SK-N-SH treated with all-trans-retinoic acid at 6 μM for 48 hours (cell line): ENCODE data around the gene CHST14.

ENCODE experiments used
- ATAC-seq: fragments of 200-7000 bp; cut with Tn5 transposase; 3 replicates; pipeline ENCODE4 v1.9.1; 2020; ENCODE audit warnings: mild to moderate bottlenecking, moderate library complexity
- ARNTL ChIP-seq: fragments of 450-650 bp; formaldehyde crosslinking; IDR thresholded peaks from 2 replicates; pipeline ENCODE4 v1.5.0; 2020; ENCODE audit warnings: low read depth, mild to moderate bottlenecking, moderate library complexity, borderline replicate concordance
- BACH2 ChIP-seq: fragments of 250-450 bp; sonication (Bioruptor Pico); IDR thresholded peaks from 2 replicates; pipeline ENCODE4 v1.9.0; 2021; ENCODE audit warnings: mild to moderate bottlenecking, borderline replicate concordance
- CREB5 ChIP-seq: fragments of 250-450 bp; sonication (Bioruptor Pico); IDR thresholded peaks from 2 replicates; pipeline ENCODE4 v1.5.1; 2020; ENCODE audit warnings: low read depth, mild to moderate bottlenecking, moderate library complexity
- CSDC2 ChIP-seq: fragments of 250-450 bp; sonication (Bioruptor Pico); IDR thresholded peaks from 2 replicates; pipeline ENCODE4 v1.5.0; 2020; ENCODE audit warnings: mild to moderate bottlenecking, moderate library complexity
- CSRNP3 ChIP-seq: fragments of 250-450 bp; sonication (Bioruptor Pico); IDR thresholded peaks from 2 replicates; pipeline ENCODE4 v1.5.1; 2021; ENCODE audit warnings: mild to moderate bottlenecking, moderate library complexity
- ESRRG ChIP-seq: fragments of 250-450 bp; sonication (Bioruptor Pico); IDR thresholded peaks from 2 replicates; pipeline ENCODE4 v1.6.1; 2021; ENCODE audit warnings: mild to moderate bottlenecking
- GLIS3 ChIP-seq: fragments of 250-450 bp; sonication (Bioruptor Pico); IDR thresholded peaks from 2 replicates; pipeline ENCODE4 v1.5.0; 2020; ENCODE audit warnings: mild to moderate bottlenecking, moderate library complexity
- ISL1 ChIP-seq: fragments of 250-450 bp; sonication (Bioruptor Pico); IDR thresholded peaks from 2 replicates; pipeline ENCODE4 v2.1.2; 2022; ENCODE audit warnings: mild to moderate bottlenecking, moderate library complexity
- OSR1 ChIP-seq: fragments of 250-450 bp; sonication (Bioruptor Pico); IDR thresholded peaks from 2 replicates; pipeline ENCODE4 v1.8.0; 2022; ENCODE audit warnings: moderate library complexity, mild to moderate bottlenecking, inconsistent platforms
- PATZ1 ChIP-seq: fragments of 250-450 bp; sonication (Bioruptor Pico); IDR thresholded peaks from 2 replicates; pipeline ENCODE4 v1.8.0; 2020; ENCODE audit warnings: mild to moderate bottlenecking, moderate library complexity, borderline replicate concordance
- PPARA ChIP-seq: fragments of 250-450 bp; sonication (Bioruptor Pico); IDR thresholded peaks from 2 replicates; pipeline ENCODE4 v1.5.0; 2020; ENCODE audit warnings: mild to moderate bottlenecking, borderline replicate concordance
- RARB ChIP-seq: fragments of 250-450 bp; sonication (Bioruptor Pico); IDR thresholded peaks from 2 replicates; pipeline ENCODE4 v1.8.0; 2021; ENCODE audit warnings: mild to moderate bottlenecking, moderate library complexity
- TCF4 ChIP-seq: fragments of 250-450 bp; sonication (Bioruptor Pico); IDR thresholded peaks from 2 replicates; pipeline ENCODE4 v1.8.0; 2021; ENCODE audit warnings: mild to moderate bottlenecking, moderate library complexity, borderline replicate concordance
- TOX ChIP-seq: fragments of 250-450 bp; sonication (Bioruptor Pico); IDR thresholded peaks from 2 replicates; pipeline ENCODE4 v1.8.0; 2021; ENCODE audit warnings: mild to moderate bottlenecking, moderate library complexity, borderline replicate concordance
- TSHZ2 ChIP-seq: fragments of 250-450 bp; sonication (Bioruptor Pico); IDR thresholded peaks from 2 replicates; pipeline ENCODE4 v1.5.0; 2020; ENCODE audit warnings: mild to moderate bottlenecking, moderate library complexity
- ZC3H10 ChIP-seq: fragments of 250-450 bp; sonication (Bioruptor Pico); IDR thresholded peaks from 2 replicates; pipeline ENCODE4 v1.5.1; 2021; ENCODE audit warnings: mild to moderate bottlenecking, moderate library complexity
- ZFP3 ChIP-seq: fragments of 250-450 bp; sonication (Bioruptor Pico); IDR thresholded peaks from 2 replicates; pipeline ENCODE4 v1.5.0; 2020; ENCODE audit warnings: mild to moderate bottlenecking, moderate library complexity
- ZFP30 ChIP-seq: fragments of 450-650 bp; formaldehyde crosslinking; IDR thresholded peaks from 2 replicates; pipeline ENCODE4 v1.5.0; 2022; ENCODE audit warnings: mild to moderate bottlenecking, moderate library complexity
- ZNF565 ChIP-seq: fragments of 450-650 bp; formaldehyde crosslinking; conservative IDR thresholded peaks from 2 replicates; pipeline ENCODE4 v1.5.0; 2020; ENCODE audit warnings: low read depth, mild to moderate bottlenecking, moderate library complexity
- ZNF70 ChIP-seq: fragments of 450-650 bp; formaldehyde crosslinking; IDR thresholded peaks from 2 replicates; pipeline ENCODE4 v1.5.0; 2020; ENCODE audit warnings: mild to moderate bottlenecking, moderate library complexity
- ZNF8 ChIP-seq: fragments of 450-650 bp; formaldehyde crosslinking; IDR thresholded peaks from 2 replicates; pipeline ENCODE4 v1.5.0; 2020; ENCODE audit warnings: mild to moderate bottlenecking, moderate library complexity

Gene CHST14

GRCh38 chr15:40466426-40467260 lies 4.1 kb upstream of the CHST14 start:
- no peak for ATAC-seq
- TF ChIP-seq PATZ1 (CRISPR knock-in tag) (no peak), ZNF565 (CRISPR knock-in tag) (no peak), TCF4 (CRISPR knock-in tag) (no peak), ZNF8 (no peak), CSRNP3 (no peak), ISL1 (CRISPR knock-in tag) (no peak), ZFP3 (no peak), ZC3H10 (CRISPR knock-in tag) (no peak), RARB (CRISPR knock-in tag) (no peak), CREB5 (CRISPR knock-in tag) (no peak)

GRCh38 chr15:40467261-40467615 lies 3.5 kb upstream of the CHST14 start:
- ATAC-seq: no peak
- TF ChIP-seq BACH2 (no peak), ZNF8 (no peak), TCF4 (CRISPR knock-in tag) (no peak), RARB (CRISPR knock-in tag) (no peak), OSR1 (CRISPR knock-in tag) (no peak), CSRNP3 (no peak), TSHZ2 (CRISPR knock-in tag) (no peak), ESRRG (CRISPR knock-in tag) (no peak), ZFP3 (no peak), PPARA (CRISPR knock-in tag) (no peak), CSDC2 (no peak), ZNF70 (CRISPR knock-in tag) (no peak), ZC3H10 (CRISPR knock-in tag) (no peak), ARNTL (CRISPR knock-in tag) (no peak), ZFP30 (CRISPR knock-in tag) (no peak), GLIS3 (CRISPR knock-in tag) (no peak), PATZ1 (CRISPR knock-in tag) (no peak), ISL1 (CRISPR knock-in tag) (no peak), TOX (no peak)
